Measurements from ENCODE around the gene TMEM253.
A peak's percentile ranks its signal among the peaks of the same experiment; 100 is the strongest.

TMEM253 gene

GRCh38 chr14:21071225-21072030, 29.4 kb upstream of the TMEM253 start:
- DNase-seq (ENCODE audit: low read depth, low spot score): no peak

- no peak for DNase-seq (ENCODE audit: low read depth, low spot score)
Measured at GRCh38 chr14:21072031-21072473, 28.8 kb upstream of the TMEM253 start.

- no peak for DNase-seq (ENCODE audit: low read depth, low spot score)
Measured at GRCh38 chr14:21072781-21073339, 28.0 kb upstream of the TMEM253 start.

- DNase-seq (ENCODE audit: low read depth, low spot score): no peak
Measured at GRCh38 chr14:21073921-21074320, 26.9 kb upstream of the TMEM253 start.

GRCh38 chr14:21074398-21075272, 26.2 kb upstream of the TMEM253 start:
- DNase-seq (ENCODE audit: low read depth, low spot score): no peak

GRCh38 chr14:21075719-21076437, 25.0 kb upstream of the TMEM253 start:
- no peak for DNase-seq (ENCODE audit: low read depth, low spot score)

- no peak for DNase-seq (ENCODE audit: low read depth, low spot score)
Measured at GRCh38 chr14:21077672-21078071, 23.2 kb upstream of the TMEM253 start.

GRCh38 chr14:21078287-21078686, 22.6 kb upstream of the TMEM253 start:
- no peak for DNase-seq (ENCODE audit: low read depth, low spot score)

GRCh38 chr14:21078726-21079125, 22.1 kb upstream of the TMEM253 start:
- DNase-seq (ENCODE audit: low read depth, low spot score): no peak

GRCh38 chr14:21081521-21082142, 19.2 kb upstream of the TMEM253 start:
- DNase-seq (ENCODE audit: low read depth, low spot score): no peak

- DNase-seq (ENCODE audit: low read depth, low spot score): no peak
Measured at GRCh38 chr14:21083565-21084325, 17.1 kb upstream of the TMEM253 start.

- DNase-seq (ENCODE audit: low read depth, low spot score): no peak
Measured at GRCh38 chr14:21084396-21084795, 16.5 kb upstream of the TMEM253 start.

- no peak for DNase-seq (ENCODE audit: low read depth, low spot score)
Measured at GRCh38 chr14:21084998-21085853, 15.6 kb upstream of the TMEM253 start.

GRCh38 chr14:21086908-21087293, 14.0 kb upstream of the TMEM253 start:
- DNase-seq (ENCODE audit: low read depth, low spot score): no peak

- peak; percentile 62 for DNase-seq (ENCODE audit: low read depth, low spot score)
Measured at GRCh38 chr14:21087294-21088091, 13.4 kb upstream of the TMEM253 start.

- no peak for DNase-seq (ENCODE audit: low read depth, low spot score)
Measured at GRCh38 chr14:21088687-21089086, 12.2 kb upstream of the TMEM253 start.

- DNase-seq (ENCODE audit: low read depth, low spot score): no peak
Measured at GRCh38 chr14:21089271-21089670, 11.6 kb upstream of the TMEM253 start.

- DNase-seq (ENCODE audit: low read depth, low spot score): no peak
Measured at GRCh38 chr14:21089877-21090193, 11.0 kb upstream of the TMEM253 start.

Data from activated CD4-positive, CD25-positive, alpha-beta regulatory T cell treated with anti-CD3 and anti-CD28 coated beads, Interleukin-2, amount 50 U/mL, for 16 hours (primary cell).